Measurements from ENCODE around the gene RGS7. TPM values are rescaled to one million over a fixed set of nuclear protein-coding genes. Genes with fewer than 3 reads are reported as not detected.
"Not testable (repeated sequence)": the region's sequence is repeated elsewhere in the genome, so short reads cannot be mapped to it uniquely, and the experiment has no call there.

The RGS7 gene
- total RNA-seq, 1 donor from 2014 or later: not detected

GRCh38 chr1:240985081-240985480, 371.9 kb downstream of the RGS7 start:
- DNase-seq (ENCODE audit: low spot score): no peak

GRCh38 chr1:240980342-240980741, 376.7 kb downstream of the RGS7 start:
- DNase-seq (ENCODE audit: low spot score): no peak

DNA sequence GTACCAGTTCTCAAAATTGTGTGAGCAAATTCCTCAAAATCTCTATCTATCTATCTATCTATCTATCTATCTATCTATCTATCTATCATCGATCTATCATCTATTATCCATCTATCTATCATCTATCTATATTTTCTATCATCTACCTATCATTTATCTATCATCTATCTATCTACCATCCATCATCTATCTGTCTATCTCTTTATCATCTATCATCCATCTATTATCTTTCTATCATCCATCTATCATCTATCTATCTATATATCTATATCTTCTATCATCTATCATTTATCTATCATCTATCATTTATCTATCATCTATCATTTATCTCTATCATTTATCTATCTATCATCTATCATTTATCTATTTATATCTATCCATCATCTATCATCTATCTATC, 380.3 kb downstream of the RGS7 start:
- DNase-seq (ENCODE audit: low spot score): no peak

- DNase-seq (ENCODE audit: low spot score): no peak
Measured at GRCh38 chr1:240973875-240974274, 383.1 kb downstream of the RGS7 start.

GRCh38 chr1:240972059-240972458, 384.9 kb downstream of the RGS7 start:
- not testable (repeated sequence) for DNase-seq (ENCODE audit: low spot score)

DNA sequence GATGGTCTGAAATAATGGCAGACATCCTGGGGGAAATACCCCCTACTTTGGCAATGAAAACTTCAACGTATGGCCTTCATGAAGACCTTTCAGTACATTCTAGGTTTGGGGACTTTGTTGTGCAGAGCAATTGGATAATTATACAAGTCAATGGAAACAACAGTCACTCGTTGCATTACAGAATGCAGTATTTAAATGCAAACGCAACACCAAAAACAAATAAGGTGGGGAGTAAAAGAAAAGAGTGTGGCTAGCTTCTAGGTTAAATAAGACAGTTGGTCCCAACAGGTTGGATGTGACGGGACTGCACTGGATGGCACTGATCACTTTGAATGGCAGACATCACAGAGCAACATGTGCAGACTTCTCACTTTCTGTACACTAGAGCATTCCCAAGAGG, 386.8 kb downstream of the RGS7 start:
- DNase-seq (ENCODE audit: low spot score): no peak

GRCh38 chr1:240968864-240969263, 388.1 kb downstream of the RGS7 start:
- DNase-seq (ENCODE audit: low spot score): no peak

DNA sequence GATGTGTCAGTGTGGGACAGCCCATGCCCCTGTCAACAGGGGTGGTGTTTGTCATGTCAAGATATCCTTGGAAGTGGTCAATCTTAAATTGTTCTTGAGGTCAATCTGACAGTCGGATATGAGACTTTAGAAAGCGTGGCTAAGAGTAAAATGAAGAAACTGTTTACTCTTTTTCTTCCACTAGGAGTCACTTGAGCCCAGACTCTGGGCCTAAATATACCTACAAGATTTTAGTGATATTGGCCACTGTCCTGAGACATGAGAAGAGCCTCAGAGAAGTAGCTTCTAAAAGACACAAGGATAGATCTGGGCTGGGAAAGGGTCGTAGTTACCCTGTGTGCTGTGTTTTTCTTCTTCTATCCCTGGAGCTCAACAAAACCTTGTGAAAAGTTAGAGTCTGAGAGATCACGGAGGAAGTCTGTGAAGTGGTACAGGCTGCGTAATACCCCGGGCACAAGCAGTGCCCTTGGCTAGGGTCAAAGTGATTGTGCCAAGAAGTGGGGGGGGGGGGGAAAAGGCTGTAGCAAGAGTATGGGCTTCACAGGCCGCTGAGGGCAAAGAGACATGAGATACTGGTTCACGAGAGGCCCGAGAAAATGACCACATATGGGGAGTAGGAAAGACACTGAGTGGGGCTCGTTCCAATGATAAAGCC, 389.8 kb downstream of the RGS7 start:
- DNase-seq (ENCODE audit: low spot score): peak; percentile 5

GRCh38 chr1:240965581-240966091, 391.4 kb downstream of the RGS7 start:
- DNase-seq (ENCODE audit: low spot score): no peak

GRCh38 chr1:240962086-240962485, 394.9 kb downstream of the RGS7 start:
- no peak for DNase-seq (ENCODE audit: low spot score)

- DNase-seq (ENCODE audit: low spot score): no peak
Measured at GRCh38 chr1:240956424-240956823, 400.6 kb downstream of the RGS7 start.

GRCh38 chr1:240956020-240956419, 401.0 kb downstream of the RGS7 start:
- no peak for DNase-seq (ENCODE audit: low spot score)

DNA sequence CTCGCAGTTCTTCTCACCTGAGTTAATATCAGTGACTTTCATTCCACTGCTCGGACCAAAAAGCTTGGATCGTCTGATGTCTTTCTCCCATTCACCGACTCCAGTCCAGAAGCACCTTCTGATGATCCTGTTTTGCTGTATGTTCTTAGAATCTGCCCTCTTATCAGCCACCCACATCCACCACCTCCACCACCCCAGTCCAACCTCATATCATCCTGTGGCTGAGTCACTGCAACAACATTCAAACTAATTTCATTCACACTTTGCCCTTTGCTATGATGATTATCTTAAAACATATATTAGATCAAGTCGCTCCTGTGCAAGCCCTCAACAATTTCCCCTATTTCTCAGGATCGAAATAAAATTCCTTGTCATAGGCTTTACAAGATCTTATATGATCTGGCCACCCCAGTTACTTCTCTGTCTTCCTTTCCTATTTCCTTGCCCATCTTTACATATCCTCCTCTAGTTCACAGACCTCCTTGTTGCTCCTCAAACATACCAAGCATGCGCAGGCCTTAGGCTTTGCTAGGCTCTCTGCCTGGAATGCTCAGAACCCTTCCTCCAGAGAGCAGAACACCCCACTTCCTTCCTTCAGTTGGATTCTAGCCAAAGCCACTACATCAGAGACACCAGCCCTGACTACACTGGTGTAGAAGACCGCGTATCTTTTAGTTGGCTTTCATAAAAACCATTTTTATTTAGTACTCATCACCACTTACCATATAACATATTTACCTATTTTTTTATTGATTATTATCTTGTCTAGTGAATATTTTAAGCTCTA, 409.4 kb downstream of the RGS7 start:
- DNase-seq (ENCODE audit: low spot score): no peak

DNA sequence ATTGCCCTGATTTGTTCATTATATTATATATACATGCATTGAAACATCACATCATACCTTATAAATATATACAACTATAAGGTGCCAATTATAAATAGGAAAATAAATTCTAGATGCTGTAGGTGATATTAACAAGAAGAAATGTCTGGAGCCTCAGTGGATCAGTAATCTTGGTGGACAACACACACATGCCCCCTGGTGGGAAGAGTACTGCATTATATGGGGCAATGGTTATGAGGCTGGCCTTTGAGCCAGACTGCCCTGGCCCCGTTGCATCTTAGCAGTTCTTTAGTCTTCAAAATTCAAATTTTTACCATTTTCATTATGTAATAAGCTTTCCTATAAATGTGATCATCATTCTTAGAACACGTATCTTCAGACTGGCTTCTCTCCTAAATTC, 410.1 kb downstream of the RGS7 start:
- no peak for DNase-seq (ENCODE audit: low spot score)

DNA sequence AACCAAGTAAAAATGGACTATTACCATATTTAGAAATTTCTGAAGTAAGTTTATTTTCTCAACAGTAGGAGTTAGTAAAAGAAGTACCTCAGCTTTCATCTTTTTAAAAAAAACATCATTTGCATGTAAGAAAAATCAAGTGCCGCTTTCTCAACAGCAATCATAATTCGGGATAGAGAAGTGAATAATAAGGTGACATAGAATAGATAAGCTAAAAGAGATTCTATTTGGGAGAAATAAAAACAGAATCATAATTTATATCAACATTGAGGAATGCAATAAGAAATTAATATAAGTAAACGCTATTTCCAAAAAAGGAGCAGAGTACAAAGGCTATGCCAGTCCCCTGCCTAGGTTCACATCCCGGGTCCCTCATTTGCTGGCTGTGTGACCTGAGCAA, 414.1 kb downstream of the RGS7 start:
- DNase-seq (ENCODE audit: low spot score): no peak

- DNase-seq (ENCODE audit: low spot score): no peak
Measured at GRCh38 chr1:240941701-240942370, 415.2 kb downstream of the RGS7 start.

GRCh38 chr1:240936911-240937668, 419.9 kb downstream of the RGS7 start:
- DNase-seq (ENCODE audit: low spot score): no peak

DNA sequence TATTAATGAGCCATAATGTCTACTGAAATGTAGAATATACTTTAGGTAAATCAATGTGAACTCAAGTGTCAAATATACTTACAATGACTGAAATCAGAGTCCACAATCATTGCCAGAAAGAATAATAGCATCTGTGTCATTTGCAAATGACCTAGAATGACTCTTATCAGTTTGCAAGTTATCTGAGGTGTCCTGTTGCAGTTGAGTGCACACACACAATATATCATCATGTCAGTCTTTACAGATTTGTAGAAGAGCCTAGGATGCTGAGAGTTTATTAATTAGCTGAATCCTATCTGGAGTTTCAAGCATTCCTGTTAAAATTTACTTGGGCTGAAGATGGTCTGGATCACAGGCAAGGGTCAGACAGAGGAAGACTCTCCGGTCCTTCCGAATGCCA, 421.1 kb downstream of the RGS7 start:
- DNase-seq (ENCODE audit: low spot score): no peak

- DNase-seq (ENCODE audit: low spot score): no peak
Measured at GRCh38 chr1:240931031-240931430, 426.0 kb downstream of the RGS7 start.

DNA sequence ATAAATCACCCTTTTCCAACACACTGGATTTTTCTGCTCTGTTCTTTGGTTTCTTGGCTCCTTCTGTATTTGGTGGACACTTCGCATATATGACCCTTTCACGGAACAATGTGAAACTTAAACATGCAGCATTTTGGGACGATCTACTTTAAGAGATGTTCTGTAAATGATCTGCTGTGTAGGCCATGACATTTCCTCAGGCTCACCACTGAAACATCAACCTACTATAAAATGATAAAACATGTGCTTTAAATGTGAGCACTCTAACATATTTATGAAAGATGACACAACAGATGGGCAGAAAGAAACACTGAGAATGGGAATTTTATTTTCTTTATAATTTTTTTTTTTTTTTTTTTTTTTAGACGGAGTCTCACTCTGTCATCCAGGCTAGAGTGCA, 428.7 kb downstream of the RGS7 start:
- DNase-seq (ENCODE audit: low spot score): no peak

DNA sequence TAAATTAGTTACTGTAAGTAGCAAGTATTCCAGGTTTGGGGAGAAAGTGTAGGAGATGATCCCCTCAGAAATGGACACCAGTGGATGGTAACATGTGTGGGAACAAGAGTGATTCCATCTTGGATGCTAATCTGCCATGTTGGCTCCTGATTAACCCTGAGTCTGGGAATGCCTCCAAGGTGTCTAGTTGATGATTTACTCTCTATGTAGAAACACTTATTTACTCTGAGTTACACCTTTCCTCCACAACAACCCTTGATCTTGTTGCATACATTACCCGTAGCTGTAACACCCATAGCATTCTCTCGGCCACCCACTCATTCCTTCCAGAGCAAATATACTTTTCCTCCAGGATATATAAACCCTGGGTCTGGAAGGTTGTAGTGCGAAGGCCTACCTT, 429.2 kb downstream of the RGS7 start:
- DNase-seq (ENCODE audit: low spot score): no peak

- no peak for DNase-seq (ENCODE audit: low spot score)
Measured at GRCh38 chr1:240925273-240925672, 431.7 kb downstream of the RGS7 start.
